Measurements from ENCODE around the gene CASZ1. TPM values are rescaled to one million over a fixed set of nuclear protein-coding genes. Genes with fewer than 3 reads are reported as not detected.

CASZ1 gene
- total and polyA plus RNA-seq, 2 donors (not counting 3 experiments of a cell fraction or from before 2014, with no cell fraction given), result 1.5 to 5.2 TPM

DNA sequence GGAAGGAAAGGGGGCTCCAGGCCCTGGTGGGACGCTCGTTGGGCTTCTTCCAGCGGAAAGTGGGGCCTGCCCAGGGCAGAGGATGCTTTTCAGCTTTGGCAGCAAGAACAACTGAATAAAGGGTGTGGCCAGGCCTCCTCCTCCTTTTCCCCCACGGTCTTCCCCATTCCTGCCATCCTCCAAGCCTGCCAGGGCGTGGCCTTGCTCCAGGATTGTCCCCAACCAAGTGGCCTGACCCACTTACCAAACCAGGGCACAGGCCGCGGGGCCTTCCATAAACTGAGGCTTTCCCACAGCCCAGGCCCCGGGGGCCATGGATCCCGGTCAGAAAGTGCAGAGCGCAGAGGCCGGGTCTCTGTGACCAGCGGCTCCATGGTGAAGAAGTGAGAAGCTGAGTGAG, 33.6 kb downstream of the CASZ1 start:
- no peak overlapping the region for H3K4me2 ChIP-seq (ENCODE audit: insufficient read depth, low read length)
- no peak for DNase-seq (ENCODE audit: low read depth, low spot score)
- FAIRE-seq, result no peak
- H3K9me3 ChIP-seq (replicated peaks; ENCODE audit: control insufficient read depth, insufficient read depth, low read length), result no peaks in the 10 kb centered on the region
- no TSS peak for BruUV-seq (replicated peaks)
- ChIA-PET CTCF (no interaction called here), POLR2A (no interaction called here)
- intact Hi-C loops (cut with micrococcal nuclease) (no loop called here), dilution Hi-C loops (cut with MboI; ENCODE audit: extremely low pct_ligation_motif_present, low sequenced_read_pairs) (no loop called here)
- no peaks in the 10 kb centered on the region for H3K36me3 ChIP-seq (ENCODE audit: control insufficient read depth in 2 of 2, extremely low read depth in 1 of 2, insufficient read depth in 2 of 2, low read length in 2 of 2)
- no peaks in the 10 kb centered on the region for H4K20me1 ChIP-seq (replicated peaks; ENCODE audit: control insufficient read depth, extremely low read depth, insufficient read depth, low read length)
- no peak overlapping the region for H2AFZ ChIP-seq (ENCODE audit: low read depth, low read length)
- no peak overlapping the region for H3K27ac ChIP-seq (ENCODE audit: insufficient read depth, low read depth, low read length)
- H3K4me1 ChIP-seq (ENCODE audit: control insufficient read depth, extremely low read depth, insufficient read depth, low read length), result no peaks in the 10 kb centered on the region
- H3K9ac ChIP-seq (replicated peaks; ENCODE audit: extremely low read depth, insufficient read depth, low read length), result no peak overlapping the region
- H3K9me1 ChIP-seq (replicated peaks; ENCODE audit: control insufficient read depth, extremely low read depth, insufficient read depth, low read length), result no peaks in the 10 kb centered on the region
- no peak for TF ChIP-seq POLR2AphosphoS5 (IDR thresholded peaks at IDR 0.05; ENCODE audit: insufficient read depth, low read depth, low read length)
- TF ChIP-seq FOS (IDR thresholded peaks at IDR 0.05; ENCODE audit: borderline replicate concordance, insufficient read depth, low read length), result no peak
- TF ChIP-seq JUN (IDR thresholded peaks at IDR 0.05; ENCODE audit: borderline replicate concordance, insufficient read depth, insufficient read length, low read depth), result no peak
- TF ChIP-seq EZH2 (IDR thresholded peaks at IDR 0.05; ENCODE audit: borderline replicate concordance, low read depth, low read length, severe bottlenecking), result no peak
- no peak for TF ChIP-seq MAX (IDR thresholded peaks at IDR 0.05; ENCODE audit: insufficient read depth, insufficient read length)
- no peak for TF ChIP-seq MYC (IDR thresholded peaks at IDR 0.05; ENCODE audit: low read depth, low read length)
- no peak for TF ChIP-seq GATA2 (IDR thresholded peaks at IDR 0.05; ENCODE audit: insufficient read depth, insufficient read length, low read depth, low read length)
- TF ChIP-seq POLR2A (IDR thresholded peaks at IDR 0.05; ENCODE audit: low read depth, low read length), result no peak
- TF ChIP-seq, protein P1, sequence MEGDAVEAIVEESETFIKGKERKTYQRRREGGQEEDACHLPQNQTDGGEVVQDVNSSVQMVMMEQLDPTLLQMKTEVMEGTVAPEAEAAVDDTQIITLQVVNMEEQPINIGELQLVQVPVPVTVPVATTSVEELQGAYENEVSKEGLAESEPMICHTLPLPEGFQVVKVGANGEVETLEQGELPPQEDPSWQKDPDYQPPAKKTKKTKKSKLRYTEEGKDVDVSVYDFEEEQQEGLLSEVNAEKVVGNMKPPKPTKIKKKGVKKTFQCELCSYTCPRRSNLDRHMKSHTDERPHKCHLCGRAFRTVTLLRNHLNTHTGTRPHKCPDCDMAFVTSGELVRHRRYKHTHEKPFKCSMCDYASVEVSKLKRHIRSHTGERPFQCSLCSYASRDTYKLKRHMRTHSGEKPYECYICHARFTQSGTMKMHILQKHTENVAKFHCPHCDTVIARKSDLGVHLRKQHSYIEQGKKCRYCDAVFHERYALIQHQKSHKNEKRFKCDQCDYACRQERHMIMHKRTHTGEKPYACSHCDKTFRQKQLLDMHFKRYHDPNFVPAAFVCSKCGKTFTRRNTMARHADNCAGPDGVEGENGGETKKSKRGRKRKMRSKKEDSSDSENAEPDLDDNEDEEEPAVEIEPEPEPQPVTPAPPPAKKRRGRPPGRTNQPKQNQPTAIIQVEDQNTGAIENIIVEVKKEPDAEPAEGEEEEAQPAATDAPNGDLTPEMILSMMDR (IDR thresholded peaks at IDR 0.05; ENCODE audit: extremely low read depth in 1 of 2, insufficient read depth in 1 of 2, low read depth in 1 of 2, low read length in 2 of 2), result no peak
- H3K79me2 ChIP-seq (ENCODE audit: control insufficient read depth, insufficient read depth, low read length), result no peaks in the 10 kb centered on the region
- H3K4me3 ChIP-seq (replicated peaks in 1 of 3; ENCODE audit: insufficient read depth in 1 of 3, low read depth in 1 of 3, low read length in 3 of 3), result no peak overlapping the region
- peaks cover 0 to 2% of the 10 kb centered on the region in 2 experiments for H3K27me3 ChIP-seq (ENCODE audit: control insufficient read depth in 2 of 2, insufficient read depth in 2 of 2, low read length in 2 of 2)
